ENCODE data around the gene GPR42. TPM values are rescaled to one million over a fixed set of nuclear protein-coding genes. Genes with fewer than 3 reads are reported as not detected.
"Not testable (repeated sequence)": the region's sequence is repeated elsewhere in the genome, so short reads cannot be mapped to it uniquely, and the experiment has no call there.

Gene GPR42
- total and polyA plus RNA-seq, 7 experiments from 2014 or later, result 0.24 TPM; not detected in 6

GRCh38 chr19:35353635-35354034 is 17.2 kb upstream of the GPR42 start:
- H3K27me3 ChIP-seq (ENCODE audit: control insufficient read depth in 2 of 2, insufficient read depth in 2 of 2, low read length in 2 of 2), result no peaks in the 10 kb centered on the region
- CTCF ChIA-PET, result interaction anchor here (0.9 to 3.6 kb wide), 13 partner anchors 28 to 212 kb away, joined by 3 to 37 read pairs (median 4); no protein-coding TSS in a partner anchor
- no peaks in the 10 kb centered on the region for H3K36me3 Mint-ChIP-seq
- no peak overlapping the region for H3K27ac ChIP-seq (ENCODE audit: low read depth, low read length)
- no peaks in the 10 kb centered on the region for H3K9me3 ChIP-seq (ENCODE audit: control insufficient read depth in 2 of 3, low read length in 3 of 3)
- intact Hi-C loops (cut with micrococcal nuclease), result loop anchor here in 1 of 2 donors (2.0 kb wide), 1 partner anchor 363 kb away; no protein-coding TSS in a partner anchor
- no peaks in the 10 kb centered on the region for H3K36me3 ChIP-seq (ENCODE audit: control insufficient read depth in 2 of 3, insufficient read depth in 3 of 3, low read length in 3 of 3)
- H3K4me3 ChIP-seq (ENCODE audit: low read length), result no peak overlapping the region
- H3K9me3 Mint-ChIP-seq, result no peaks in the 10 kb centered on the region
- DNase-seq (no peak), ATAC-seq (peak; percentile 56)
- no peak overlapping the region for H3K27ac Mint-ChIP-seq
- peaks cover 12 to 21% (median 14%) of the 10 kb centered on the region in 7 donors for H3K4me1 Mint-ChIP-seq
- peaks cover 0 to 5% (median 0%) of the 10 kb centered on the region in 5 donors for H3K27me3 Mint-ChIP-seq
- POLR2A ChIA-PET, result interaction anchor here (1.4 kb wide), 1 partner anchor 109 kb away, joined by 5 read pairs; no protein-coding TSS in a partner anchor
- H3K4me1 ChIP-seq (ENCODE audit: control insufficient read depth in 2 of 2, insufficient read depth in 2 of 2, low read length in 2 of 2), result peaks cover 0 to 5% of the 10 kb centered on the region in 2 donors
- H3K4me3 Mint-ChIP-seq, result no peak overlapping the region

- no peak for ATAC-seq
- H3K27ac ChIP-seq (ENCODE audit: low read depth, low read length), result no peak overlapping the region
- DNase-seq, result no peak
- no peak overlapping the region for H3K27ac Mint-ChIP-seq
- H3K36me3 Mint-ChIP-seq, result no peaks in the 10 kb centered on the region
- no peaks in the 10 kb centered on the region for H3K9me3 Mint-ChIP-seq
- intact Hi-C loops (cut with micrococcal nuclease), result no loop called here
- no peaks in the 10 kb centered on the region for H3K27me3 ChIP-seq (ENCODE audit: control insufficient read depth in 2 of 2, insufficient read depth in 2 of 2, low read length in 2 of 2)
- no peaks in the 10 kb centered on the region for H3K36me3 ChIP-seq (ENCODE audit: control insufficient read depth in 2 of 3, insufficient read depth in 3 of 3, low read length in 3 of 3)
- CTCF ChIA-PET, result interaction anchor here (0.7 to 3.6 kb wide), 4 partner anchors 111 to 146 kb away, joined by 3 to 37 read pairs (median 6); no protein-coding TSS in a partner anchor
- peaks cover 0 to 5% of the 10 kb centered on the region in 2 donors for H3K4me1 ChIP-seq (ENCODE audit: control insufficient read depth in 2 of 2, insufficient read depth in 2 of 2, low read length in 2 of 2)
- POLR2A ChIA-PET, result interaction anchor here (0.6 to 1.0 kb wide), 2 partner anchors 109 to 111 kb away, joined by 3 read pairs; no protein-coding TSS in a partner anchor
- H3K4me3 ChIP-seq (ENCODE audit: low read length), result no peak overlapping the region
- no peaks in the 10 kb centered on the region for H3K9me3 ChIP-seq (ENCODE audit: control insufficient read depth in 2 of 3, low read length in 3 of 3)
- no peak overlapping the region for H3K4me3 Mint-ChIP-seq
- peaks cover 0 to 5% (median 0%) of the 10 kb centered on the region in 5 donors for H3K27me3 Mint-ChIP-seq
- H3K4me1 Mint-ChIP-seq, result peaks cover 12 to 17% (median 13%) of the 10 kb centered on the region in 7 donors
Measured at GRCh38 chr19:35354898-35355297, 16.0 kb upstream of the GPR42 start.

- ChIA-PET CTCF (interaction anchor here (0.6 to 1.8 kb wide), 4 partner anchors 79 to 139 kb away, joined by 4 to 8 read pairs (median 4); no protein-coding TSS in a partner anchor), POLR2A (interaction anchor here (0.7 to 1.0 kb wide), 2 partner anchors 108 to 198 kb away, joined by 3 to 5 read pairs; no protein-coding TSS in a partner anchor)
- no peak overlapping the region for H3K27ac ChIP-seq (ENCODE audit: low read depth, low read length)
- no peaks in the 10 kb centered on the region for H3K27me3 ChIP-seq (ENCODE audit: control insufficient read depth in 2 of 2, insufficient read depth in 2 of 2, low read length in 2 of 2)
- peak overlapping the region in 2 of 9 donors; percentile 4 to 14 for H3K27ac Mint-ChIP-seq
- H3K9me3 Mint-ChIP-seq, result no peaks in the 10 kb centered on the region
- no peaks in the 10 kb centered on the region for H3K36me3 ChIP-seq (ENCODE audit: control insufficient read depth in 2 of 3, insufficient read depth in 3 of 3, low read length in 3 of 3)
- H3K36me3 Mint-ChIP-seq, result no peaks in the 10 kb centered on the region
- no peak for DNase-seq
- no peaks in the 10 kb centered on the region for H3K9me3 ChIP-seq (ENCODE audit: control insufficient read depth in 2 of 3, low read length in 3 of 3)
- no peak overlapping the region for H3K4me3 ChIP-seq (ENCODE audit: low read length)
- intact Hi-C loops (cut with micrococcal nuclease), result no loop called here
- no peak overlapping the region for H3K4me3 Mint-ChIP-seq
- peaks cover 0 to 5% of the 10 kb centered on the region in 2 donors for H3K4me1 ChIP-seq (ENCODE audit: control insufficient read depth in 2 of 2, insufficient read depth in 2 of 2, low read length in 2 of 2)
- H3K27me3 Mint-ChIP-seq, result peaks cover 0 to 5% (median 0%) of the 10 kb centered on the region in 5 donors
- peaks cover 12 to 17% (median 13%) of the 10 kb centered on the region in 7 donors for H3K4me1 Mint-ChIP-seq
- ATAC-seq, result no peak
Measured at GRCh38 chr19:35355791-35356460, 14.9 kb upstream of the GPR42 start.

GRCh38 chr19:35357867-35358573 is 12.8 kb upstream of the GPR42 start, which contains the start of gene FFAR3:
Gene FFAR3, plus strand, starts transcription at chr19:35358460. Its CDS starts 431 bp downstream, at chr19:35358891.
- POLR2A ChIA-PET, result no interaction called here
- ATAC-seq, result peak; percentile 73
- no peaks in the 10 kb centered on the region for H3K9me3 Mint-ChIP-seq
- H3K27me3 ChIP-seq (ENCODE audit: control insufficient read depth in 2 of 2, insufficient read depth in 2 of 2, low read length in 2 of 2), result no peaks in the 10 kb centered on the region
- peaks cover 7 to 12% (median 9%) of the 10 kb centered on the region in 7 donors for H3K4me1 Mint-ChIP-seq
- no peaks in the 10 kb centered on the region for H3K4me1 ChIP-seq (ENCODE audit: control insufficient read depth in 2 of 2, insufficient read depth in 2 of 2, low read length in 2 of 2)
- peak in 4 of 9 donors; percentile 13 to 31 (median 22) for DNase-seq
- no peak within 1 kb of the TSS for H3K4me3 ChIP-seq (ENCODE audit: low read length)
- H3K27me3 Mint-ChIP-seq, result peaks cover 0 to 13% (median 5%) of the 10 kb centered on the region in 5 donors
- no peaks in the 10 kb centered on the region for H3K36me3 Mint-ChIP-seq
- H3K4me3 Mint-ChIP-seq, result peak within 1 kb of the TSS; percentile 2 to 71 (median 39)
- H3K9me3 ChIP-seq (ENCODE audit: control insufficient read depth in 2 of 3, low read length in 3 of 3), result no peaks in the 10 kb centered on the region
- H3K36me3 ChIP-seq (ENCODE audit: control insufficient read depth in 2 of 3, insufficient read depth in 3 of 3, low read length in 3 of 3), result no peaks in the 10 kb centered on the region
- CTCF ChIA-PET, result interaction anchor here (0.5 to 0.9 kb wide), 3 partner anchors 47 to 288 kb away, joined by 3 to 4 read pairs (median 3); no protein-coding TSS in a partner anchor
- intact Hi-C loops (cut with micrococcal nuclease), result loop anchor here in 1 of 2 donors (1.0 kb wide), 1 partner anchor 104 kb away; no protein-coding TSS in a partner anchor
- peak within 1 kb of the TSS in 4 of 9 donors; percentile 6 to 38 (median 11) for H3K27ac Mint-ChIP-seq
- no peak within 1 kb of the TSS for H3K27ac ChIP-seq (ENCODE audit: low read depth, low read length)

- H3K27me3 ChIP-seq (ENCODE audit: control insufficient read depth in 2 of 2, insufficient read depth in 2 of 2, low read length in 2 of 2); H3K27ac ChIP-seq (ENCODE audit: low read depth, low read length); H3K4me3 Mint-ChIP-seq; CTCF ChIA-PET; H3K36me3 Mint-ChIP-seq; H3K36me3 ChIP-seq (ENCODE audit: control insufficient read depth in 2 of 3, insufficient read depth in 3 of 3, low read length in 3 of 3); H3K4me1 ChIP-seq (ENCODE audit: control insufficient read depth in 2 of 2, insufficient read depth in 2 of 2, low read length in 2 of 2); DNase-seq; H3K4me3 ChIP-seq (ENCODE audit: low read length); POLR2A ChIA-PET; H3K27ac Mint-ChIP-seq; H3K9me3 ChIP-seq (ENCODE audit: control insufficient read depth in 2 of 3, low read length in 3 of 3); ATAC-seq; H3K9me3 Mint-ChIP-seq: not testable (repeated sequence)
- intact Hi-C loops (cut with micrococcal nuclease), result loop anchor here in 1 of 2 donors (1.0 kb wide), 1 partner anchor 103 kb away; no protein-coding TSS in a partner anchor
- Mint-ChIP-seq H3K27me3 (peaks cover 0 to 13% (median 5%) of the 10 kb centered on the region in 5 donors), H3K4me1 (peaks cover 7 to 12% (median 9%) of the 10 kb centered on the region in 7 donors)
Measured at GRCh38 chr19:35358834-35359233, 12.0 kb upstream of the GPR42 start.

- DNase-seq, POLR2A ChIA-PET: not testable (repeated sequence)
Measured at GRCh38 chr19:35359395-35359794, 11.5 kb upstream of the GPR42 start.

More at GRCh38 chr19:35359395-35359794, 11.5 kb upstream of the GPR42 start:
- H3K4me3 Mint-ChIP-seq; H3K4me1 ChIP-seq (ENCODE audit: control insufficient read depth in 2 of 2, insufficient read depth in 2 of 2, low read length in 2 of 2); H3K9me3 ChIP-seq (ENCODE audit: control insufficient read depth in 2 of 3, low read length in 3 of 3); H3K27ac ChIP-seq (ENCODE audit: low read depth, low read length); H3K36me3 Mint-ChIP-seq; H3K4me3 ChIP-seq (ENCODE audit: low read length); intact Hi-C loops (cut with micrococcal nuclease); H3K36me3 ChIP-seq (ENCODE audit: control insufficient read depth in 2 of 3, insufficient read depth in 3 of 3, low read length in 3 of 3); H3K9me3 Mint-ChIP-seq; H3K27ac Mint-ChIP-seq; CTCF ChIA-PET; ATAC-seq; H3K27me3 ChIP-seq (ENCODE audit: control insufficient read depth in 2 of 2, insufficient read depth in 2 of 2, low read length in 2 of 2): not testable (repeated sequence)
- peaks cover 7 to 12% (median 9%) of the 10 kb centered on the region in 7 donors for H3K4me1 Mint-ChIP-seq
- peaks cover 0 to 14% (median 5%) of the 10 kb centered on the region in 5 donors for H3K27me3 Mint-ChIP-seq
